ENCODE data around the gene KCNAB1. TPM values are rescaled to one million over a fixed set of nuclear protein-coding genes. Genes with fewer than 3 reads are reported as not detected.
A peak's percentile ranks its signal among the peaks of the same experiment; 100 is the strongest.

Gene KCNAB1
- total RNA-seq, 1 donor from 2014 or later = not detected

- H3K9me3 Mint-ChIP-seq = no peaks in the 10 kb centered on the region
- CTCF ChIA-PET = interaction anchor here (1.3 kb wide), 1 partner anchor 9 kb away, joined by 5 read pairs; no protein-coding TSS in a partner anchor
- no peak overlapping the region for H3K4me3 Mint-ChIP-seq
- POLR2A ChIA-PET = no interaction called here
- peaks cover 37% of the 10 kb centered on the region for H3K4me1 Mint-ChIP-seq
- H3K36me3 Mint-ChIP-seq (ENCODE audit: low read depth) = peaks cover 58% of the 10 kb centered on the region
- DNase-seq = no peak
- H3K27me3 Mint-ChIP-seq = no peaks in the 10 kb centered on the region
- no peak overlapping the region for H3K27ac Mint-ChIP-seq
- TF ChIP-seq, protein P1, sequence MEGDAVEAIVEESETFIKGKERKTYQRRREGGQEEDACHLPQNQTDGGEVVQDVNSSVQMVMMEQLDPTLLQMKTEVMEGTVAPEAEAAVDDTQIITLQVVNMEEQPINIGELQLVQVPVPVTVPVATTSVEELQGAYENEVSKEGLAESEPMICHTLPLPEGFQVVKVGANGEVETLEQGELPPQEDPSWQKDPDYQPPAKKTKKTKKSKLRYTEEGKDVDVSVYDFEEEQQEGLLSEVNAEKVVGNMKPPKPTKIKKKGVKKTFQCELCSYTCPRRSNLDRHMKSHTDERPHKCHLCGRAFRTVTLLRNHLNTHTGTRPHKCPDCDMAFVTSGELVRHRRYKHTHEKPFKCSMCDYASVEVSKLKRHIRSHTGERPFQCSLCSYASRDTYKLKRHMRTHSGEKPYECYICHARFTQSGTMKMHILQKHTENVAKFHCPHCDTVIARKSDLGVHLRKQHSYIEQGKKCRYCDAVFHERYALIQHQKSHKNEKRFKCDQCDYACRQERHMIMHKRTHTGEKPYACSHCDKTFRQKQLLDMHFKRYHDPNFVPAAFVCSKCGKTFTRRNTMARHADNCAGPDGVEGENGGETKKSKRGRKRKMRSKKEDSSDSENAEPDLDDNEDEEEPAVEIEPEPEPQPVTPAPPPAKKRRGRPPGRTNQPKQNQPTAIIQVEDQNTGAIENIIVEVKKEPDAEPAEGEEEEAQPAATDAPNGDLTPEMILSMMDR (IDR thresholded peaks at IDR 0.05) = no peak
- no peak for ATAC-seq (ENCODE audit: low read depth)
- intact Hi-C loops (cut with micrococcal nuclease) = no loop called here
Observed at GRCh38 chr3:156551261-156551660, 430.9 kb downstream of the KCNAB1 start.

GRCh38 chr3:156551746-156552145, 431.4 kb downstream of the KCNAB1 start:
- TF ChIP-seq, protein P1 (IDR thresholded peaks at IDR 0.05) = no peak
- ATAC-seq (ENCODE audit: low read depth) (no peak), DNase-seq (no peak)
- no peaks in the 10 kb centered on the region for H3K27me3 Mint-ChIP-seq
- no peak overlapping the region for H3K4me3 Mint-ChIP-seq
- peaks cover 37% of the 10 kb centered on the region for H3K4me1 Mint-ChIP-seq
- H3K36me3 Mint-ChIP-seq (ENCODE audit: low read depth) = peaks cover 53% of the 10 kb centered on the region
- ChIA-PET CTCF (interaction anchor here (1.3 kb wide), 1 partner anchor 9 kb away, joined by 5 read pairs; no protein-coding TSS in a partner anchor), POLR2A (no interaction called here)
- no peaks in the 10 kb centered on the region for H3K9me3 Mint-ChIP-seq
- intact Hi-C loops (cut with micrococcal nuclease) = no loop called here
- no peak overlapping the region for H3K27ac Mint-ChIP-seq

DNA sequence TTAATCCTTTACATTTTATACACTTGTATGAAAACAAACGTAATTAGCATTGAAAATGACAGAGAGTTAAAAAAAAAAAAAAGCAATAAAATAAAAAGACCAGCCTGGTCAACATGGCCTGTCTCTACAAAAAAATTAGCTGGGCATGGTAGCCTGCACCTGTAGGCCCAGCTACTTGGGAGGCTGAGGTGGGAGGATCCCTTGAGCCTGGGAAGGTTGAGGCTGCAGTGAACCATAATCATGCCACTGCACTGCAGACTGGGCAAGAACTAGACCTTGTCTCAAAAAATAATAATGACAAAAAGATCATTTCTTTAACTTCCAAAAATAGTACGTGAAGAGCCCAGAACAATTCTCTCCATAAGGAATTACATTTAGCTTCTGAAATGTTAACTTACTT, 432.6 kb downstream of the KCNAB1 start:
- Mint-ChIP-seq H3K36me3 (ENCODE audit: low read depth) (peaks cover 43% of the 10 kb centered on the region), H3K4me1 (peaks cover 37% of the 10 kb centered on the region), H3K9me3 (no peaks in the 10 kb centered on the region), H3K27me3 (no peaks in the 10 kb centered on the region), H3K4me3 (peak overlapping the region; percentile 55), H3K27ac (no peak overlapping the region)
- intact Hi-C loops (cut with micrococcal nuclease) = no loop called here
- POLR2A ChIA-PET = interaction anchor here (0.8 to 3.6 kb wide), 3 partner anchors 121 to 608 kb away, joined by 4 to 44 read pairs (median 30); partner anchors contain the start of gene TIPARP
- TF ChIP-seq, protein P1 (IDR thresholded peaks at IDR 0.05) = no peak
- CTCF ChIA-PET = no interaction called here
- DNase-seq (no peak), ATAC-seq (ENCODE audit: low read depth) (no peak)

DNA sequence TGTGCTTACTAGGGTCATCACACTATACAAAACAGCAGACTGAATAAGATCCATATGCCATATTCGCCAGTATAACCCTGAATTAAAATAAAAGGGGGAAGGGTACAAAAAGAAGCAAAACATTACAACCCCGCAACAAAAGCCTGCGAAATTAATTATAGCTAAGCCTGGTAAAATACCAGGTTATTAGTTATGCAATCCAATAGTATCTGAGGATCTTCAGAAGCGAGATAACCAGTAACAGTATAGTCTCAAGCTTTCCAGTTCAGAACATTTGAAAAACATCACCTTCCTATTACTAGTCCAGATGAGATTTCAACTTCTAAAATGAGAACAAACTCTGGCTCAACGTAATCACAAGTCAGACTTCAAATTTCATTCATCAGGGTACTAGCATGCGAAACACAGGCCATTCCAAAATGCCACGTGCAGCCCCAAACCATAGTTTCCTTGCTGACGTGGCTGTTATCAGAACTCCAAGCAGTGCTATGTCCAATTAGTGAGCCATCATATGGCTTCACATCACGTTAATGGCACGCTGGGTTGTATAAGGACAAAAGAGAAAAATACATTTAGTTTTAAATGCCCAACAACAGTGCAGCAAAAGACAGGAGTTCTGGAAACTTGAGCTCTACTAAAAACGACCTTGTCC, 433.5 kb downstream of the KCNAB1 start:
- H3K4me1 Mint-ChIP-seq = peaks cover 37% of the 10 kb centered on the region
- ATAC-seq (ENCODE audit: low read depth) = no peak

GRCh38 chr3:156554515-156554841, 434.1 kb downstream of the KCNAB1 start:
- H3K27me3 Mint-ChIP-seq = no peaks in the 10 kb centered on the region
- POLR2A ChIA-PET = interaction anchor here (0.5 to 3.6 kb wide), 12 partner anchors 9 to 701 kb away, joined by 3 to 44 read pairs (median 6); partner anchors contain the start of genes CCNL1, LEKR1, SLC33A1 and TIPARP
- H3K4me1 Mint-ChIP-seq = peaks cover 37% of the 10 kb centered on the region
- H3K9me3 Mint-ChIP-seq = no peaks in the 10 kb centered on the region
- CTCF ChIA-PET = interaction anchor here (0.8 to 2.4 kb wide), 9 partner anchors 10 to 535 kb away, joined by 3 to 27 read pairs (median 4); partner anchors contain the start of gene TIPARP
- no peak for DNase-seq
- peaks cover 33% of the 10 kb centered on the region for H3K36me3 Mint-ChIP-seq (ENCODE audit: low read depth)
- H3K4me3 Mint-ChIP-seq = peak overlapping the region; percentile 98
- TF ChIP-seq, protein P1 (IDR thresholded peaks at IDR 0.05) = no peak
- intact Hi-C loops (cut with micrococcal nuclease) = loop anchor here (2.0 kb wide), 3 partner anchors 424 to 700 kb away; partner anchors contain the start of gene SLC33A1
- ATAC-seq (ENCODE audit: low read depth) = no peak
- peak overlapping the region; percentile 91 for H3K27ac Mint-ChIP-seq

More for the DNA sequence above, 433.5 kb downstream of the KCNAB1 start:
- Mint-ChIP-seq H3K4me3 (peak overlapping the region; percentile 98), H3K9me3 (no peaks in the 10 kb centered on the region), H3K27me3 (no peaks in the 10 kb centered on the region), H3K27ac (peak overlapping the region; percentile 30), H3K36me3 (ENCODE audit: low read depth) (peaks cover 36% of the 10 kb centered on the region)
- ChIA-PET CTCF (interaction anchor here (1.2 to 2.4 kb wide), 5 partner anchors 10 to 529 kb away, joined by 3 to 27 read pairs (median 6); partner anchors contain the start of gene TIPARP), POLR2A (interaction anchor here (0.5 to 3.6 kb wide), 7 partner anchors 30 to 621 kb away, joined by 3 to 44 read pairs (median 23); partner anchors contain the start of genes CCNL1 and TIPARP)
- TF ChIP-seq, protein P1 (IDR thresholded peaks at IDR 0.05) = no peak
- intact Hi-C loops (cut with micrococcal nuclease) = loop anchor here (2.0 kb wide), 3 partner anchors 425 to 699 kb away; partner anchors contain the start of gene SLC33A1
- no peak for DNase-seq

Measured in activated B cell treated with CpG ODN at 0.5 μM for 24 hours (primary cell).